GM12878 (cell line): ENCODE data around the gene MTSS2. TPM values are rescaled to one million over a fixed set of nuclear protein-coding genes. Genes with fewer than 3 reads are reported as not detected.

Experiments used
- ATAC-seq: fragments of 200-7000 bp; cut with Tn5 transposase; 3 replicates; pipeline ENCODE4 v1.9.1; 2020; ENCODE audit warnings: mild to moderate bottlenecking, moderate library complexity
- BruUV-seq: library from RNA; stranded (reverse); fragments of 400-500 nt; replicated peaks from 2 replicates; lab custom pipeline; 2021; lab: Mats Ljungman, UMichigan
- CTCF ChIA-PET: fragments of 300-600 bp; sonication (Branson Sonifier 250); formaldehyde crosslinking; extraction: SDS; loops from one replicate; lab custom pipeline; 2021; ENCODE audit warnings: inconsistent platforms; lab: Yijun Ruan, JAX
- POLR2A ChIA-PET: fragments of 350-600 bp; formaldehyde crosslinking; extraction: SDS; loops from one replicate; lab custom pipeline; 2021; ENCODE audit warnings: inconsistent platforms; lab: Charles Lee
- RAD21 ChIA-PET: fragments of 300-600 bp; sonication (Branson Sonifier 250); formaldehyde crosslinking; loops from one replicate; lab custom pipeline; 2023; ENCODE audit warnings: antibody characterized with exemption; ENCODE audit not compliant: unreplicated experiment; lab: Charles Lee
- SMC1A ChIA-PET: fragments of 300-600 bp; sonication (Branson Sonifier 250); formaldehyde crosslinking; loops from one replicate; lab custom pipeline; 2023; ENCODE audit not compliant: unreplicated experiment, uncharacterized antibody; lab: Charles Lee
- DNase-seq: peaks from one replicate; pipeline ENCODE4 v3.0.0-alpha.2; 2011; ENCODE audit warnings: low read depth, low spot score
- FAIRE-seq: peaks from 3 replicates; lab custom pipeline; 2011; peaks lifted over from hg19 to GRCh38; lab: Jason Lieb, UNC
- H2AFZ ChIP-seq: 2 replicates; pipeline ENCODE4 v1.6.0; 2011; ENCODE audit warnings: low read depth, low read length, control low read depth; ENCODE audit not compliant: control insufficient read depth
- H3K27ac ChIP-seq: 2 replicates; pipeline ENCODE4 v1.5.1; 2011; ENCODE audit warnings: control low read depth; ENCODE audit not compliant: control insufficient read depth, insufficient read depth
- H3K27me3 ChIP-seq, 2 experiments: replicated peaks in 1 of 2; 2 replicates each; pipeline versions ENCODE4 v1.6.0 to v1.6.1; 2011; ENCODE audit warnings: low read length in 1 of 2; ENCODE audit not compliant: control insufficient read depth in 2 of 2, insufficient read depth in 2 of 2
- H3K36me3 ChIP-seq, 2 experiments: 2 replicates each; pipeline ENCODE4 v1.5.1; 2011; ENCODE audit warnings: low read length in 1 of 2; ENCODE audit not compliant: control insufficient read depth in 2 of 2, insufficient read depth in 2 of 2
- H3K4me1 ChIP-seq: 2 replicates; pipeline ENCODE4 v1.6.1; 2011; ENCODE audit warnings: mild to moderate bottlenecking, low read length, moderate library complexity, mixed read lengths; ENCODE audit not compliant: control insufficient read depth, insufficient read depth
- H3K4me2 ChIP-seq: 2 replicates; pipeline ENCODE4 v1.6.0; 2011; ENCODE audit warnings: control low read depth; ENCODE audit not compliant: control insufficient read depth, insufficient read depth
- H3K4me3 ChIP-seq: fragments of 200-600 bp; sonication (generic); 2 replicates; pipeline ENCODE4 v1.5.1; 2016
- H3K79me2 ChIP-seq: 2 replicates; pipeline ENCODE4 v1.6.0; 2011; ENCODE audit warnings: low read length; ENCODE audit not compliant: control insufficient read depth, insufficient read depth
- H3K9ac ChIP-seq: 2 replicates; pipeline ENCODE4 v1.8.0; 2011; ENCODE audit warnings: low read length, control low read depth, mixed read lengths; ENCODE audit not compliant: control insufficient read depth, insufficient read depth
- H3K9me3 ChIP-seq: replicated peaks from 3 replicates; pipeline ENCODE4 v1.5.1; 2011; ENCODE audit warnings: mild to moderate bottlenecking, low read length; ENCODE audit not compliant: control insufficient read depth, insufficient read depth
- H4K20me1 ChIP-seq: 2 replicates; pipeline ENCODE4 v1.6.0; 2011; ENCODE audit not compliant: control insufficient read depth, insufficient read depth
- CBX3 ChIP-seq: fragments of 200-600 bp; sonication (generic); IDR thresholded peaks from 2 replicates; pipeline ENCODE4 v1.6.1; 2016; ENCODE audit warnings: low read depth, borderline replicate concordance
- CHD4 ChIP-seq: fragments of 200-600 bp; sonication (generic); IDR thresholded peaks from 2 replicates; pipeline ENCODE4 v1.6.1; 2016; ENCODE audit warnings: mild to moderate bottlenecking
- GABPA ChIP-seq: IDR thresholded peaks from 2 replicates; pipeline ENCODE4 v1.6.1; 2014; ENCODE audit warnings: antibody characterized with exemption, low read depth, mild to moderate bottlenecking, inconsistent platforms
- GATAD2B ChIP-seq: fragments of 450-650 bp; conservative IDR thresholded peaks from 2 replicates; pipeline ENCODE4 v1.6.1; 2017; ENCODE audit warnings: low read depth, mild to moderate bottlenecking, moderate library complexity
- LARP7 ChIP-seq: fragments of 450-650 bp; IDR thresholded peaks from 2 replicates; pipeline ENCODE4 v1.6.1; 2017; ENCODE audit warnings: mild to moderate bottlenecking
- MLLT1 ChIP-seq: fragments of 450-650 bp; IDR thresholded peaks from 2 replicates; pipeline ENCODE4 v1.6.1; 2016; ENCODE audit warnings: mild to moderate bottlenecking
- NBN ChIP-seq: fragments of 450-650 bp; IDR thresholded peaks from 2 replicates; pipeline ENCODE4 v1.6.1; 2016
- NFXL1 ChIP-seq: fragments of 450-650 bp; IDR thresholded peaks from 2 replicates; pipeline ENCODE4 v1.6.1; 2017; ENCODE audit warnings: antibody characterized with exemption, mild to moderate bottlenecking, borderline replicate concordance
- ZSCAN29 ChIP-seq: fragments of 450-650 bp; IDR thresholded peaks from 2 replicates; pipeline ENCODE4 v1.6.1; 2017; ENCODE audit warnings: mild to moderate bottlenecking, moderate library complexity
- WGBS: methylation state at CpG from one replicate; pipeline ENCODE4 v1.1.6; 2016; ENCODE audit warnings: low lambda C conversion rate; ENCODE audit not compliant: insufficient replicate concordance, insufficient coverage; ENCODE audit errors: missing lambda C conversion rate; 5-methylcytosine and 5-hydroxymethylcytosine counted together
- in situ Hi-C: fragments of 300-500 bp; cut with MboI; formaldehyde crosslinking; loops from 9 replicates; pipeline ENCODE4 v1.14.3; 2018; ENCODE audit warnings: mixed read lengths
- intact Hi-C: fragments of 100-400 bp; cut with micrococcal nuclease; formaldehyde crosslinking; loops from one replicate; pipeline ENCODE4 v1.14.2; 2022; ENCODE audit not compliant: unreplicated experiment
- polyA plus RNA-seq, 11 experiments: library from polyadenylated mRNA; depleted of rRNA in 4 of 11; unstranded in 6 of 11; stranded (reverse) in 5 of 11; fragments of >200 nt; fragmentation: Nextera tagmentation in 4 of 11; fragmentation: Illumina TruSeq in 1 of 11; extraction: Ambion mirVana in 4 of 11; extraction: Trizol in 1 of 11; gene quantifications; 1 replicate in 1 of 11; 2 replicates in 10 of 11; pipeline versions ENCODE4 v1.2.1 to v1.2.3, GENCODE V29; 2011 to 2016; ENCODE audit warnings: inconsistent platforms in 2 of 11, missing spikeins in 2 of 11, low read depth in 1 of 11
- total RNA-seq, 4 experiments: library from RNA; depleted of rRNA in 3 of 4; stranded (reverse); fragments of >200 nt in 3 of 4; fragmentation: Illumina TruSeq in 1 of 4; extraction: Trizol in 1 of 4; gene quantifications; 2 replicates each; pipeline versions ENCODE4 v1.2.1 to v1.2.3, GENCODE V29; 2013 to 2021

MTSS2 gene
- total and polyA plus RNA-seq, 10 of the 15 experiments (the other 5 are each of a cell fraction or from before 2014, with no cell fraction given), result under 0.01 to 0.51 (median 0.14) TPM; not detected in 4

- WGBS, result 50% methylated on average over 15 of the region's 15 CpGs
- H3K4me2 ChIP-seq, result no peak overlapping the region
- no peak for FAIRE-seq
- ChIA-PET POLR2A (no interaction called here), RAD21 (no interaction called here), SMC1A (no interaction called here), CTCF (no interaction called here)
- no peaks in the 10 kb centered on the region for H3K4me1 ChIP-seq
- TF ChIP-seq GABPA, result no peak
- TF ChIP-seq CBX3, result no peak
- TF ChIP-seq MLLT1, result no peak
- TF ChIP-seq NBN, result no peak
- TF ChIP-seq GATAD2B, result no peak
- no peak for TF ChIP-seq CHD4
- TF ChIP-seq NFXL1, result no peak
- no peak for TF ChIP-seq ZSCAN29
- no peak for TF ChIP-seq LARP7
- H4K20me1 ChIP-seq, result no peaks in the 10 kb centered on the region
- H3K4me3 ChIP-seq, result no peak overlapping the region
- BruUV-seq, result no TSS peak
- H3K9me3 ChIP-seq, result no peaks in the 10 kb centered on the region
- no peak overlapping the region for H3K9ac ChIP-seq
- in situ Hi-C loops (no loop called here), intact Hi-C loops (no loop called here)
- H3K27me3 ChIP-seq, result no peaks in the 10 kb centered on the region
- H3K36me3 ChIP-seq, result no peaks in the 10 kb centered on the region
- DNase-seq, result no peak
- no peak overlapping the region for H3K27ac ChIP-seq
- no peak overlapping the region for H2AFZ ChIP-seq
- no peaks in the 10 kb centered on the region for H3K79me2 ChIP-seq
- ATAC-seq, result no peak
Measured at GRCh38 chr16:70647441-70648359, 38.2 kb downstream of the MTSS2 start.
